ENCODE results near the gene EVI2A. TPM values are rescaled to one million over a fixed set of nuclear protein-coding genes. Genes with fewer than 3 reads are reported as not detected.

Gene EVI2A
- polyA plus RNA-seq (0.05 to 0.12 TPM (median 0.12 TPM) in 3 replicates), polyA minus RNA-seq (not detected in 3 replicates)
- not detected for polyA plus RNA-seq (2011; ENCODE audit: low read depth)
- not detected in 2 replicates for polyA plus RNA-seq (2011; cell fraction: cytosol; rRNA removed)
- not detected in 2 replicates for polyA plus RNA-seq (2011; cell fraction: nucleus; rRNA removed)
- 0.06 and 0.13 TPM in 2 replicates for polyA plus RNA-seq (2012; ENCODE audit: low replicate concordance)
- polyA minus RNA-seq (2011; cell fraction: cytosol; rRNA and poly(A)+ RNA removed) = not detected
- polyA minus RNA-seq (2011; cell fraction: nucleus; rRNA and poly(A)+ RNA removed) = not detected in 2 replicates

DNA sequence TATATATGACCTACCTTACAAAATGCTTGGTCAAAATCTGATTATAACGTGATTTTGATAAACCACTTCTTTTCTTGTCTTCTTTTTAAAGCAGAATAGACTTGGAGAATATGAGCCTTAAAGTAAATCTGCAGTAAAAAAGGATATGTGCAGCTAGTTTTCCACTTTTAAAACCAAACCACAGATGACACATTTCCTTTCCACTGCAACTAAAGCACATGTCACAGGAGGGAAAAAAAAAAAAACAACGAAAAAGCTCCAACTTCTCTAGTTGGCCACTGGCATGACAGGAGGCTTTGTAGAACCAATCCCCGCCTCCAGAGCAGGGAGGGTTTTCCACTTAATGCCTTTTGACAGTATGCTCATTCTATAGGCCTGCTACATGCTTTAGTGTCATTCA lies at the start of gene EVI2A:
Gene EVI2A (minus strand): TSS at position 142 of the 400 bp plus-strand sequence. CDS start 2,609 bp downstream, outside the sequence.
- H3K9me1 ChIP-seq (ENCODE audit: control insufficient read depth, extremely low read depth, insufficient read depth, low read length) = no peaks in the 10 kb centered on the region
- no peak for DNase-seq (ENCODE audit: low read depth, low spot score)
- H3K27me3 ChIP-seq (ENCODE audit: control insufficient read depth, extremely low read depth, insufficient read depth, low read length) = no peaks in the 10 kb centered on the region
- H3K36me3 ChIP-seq (ENCODE audit: control insufficient read depth in 2 of 2, extremely low read depth in 1 of 2, insufficient read depth in 2 of 2, low read length in 2 of 2) = no peaks in the 10 kb centered on the region
- no peak within 1 kb of the TSS for H3K9ac ChIP-seq (ENCODE audit: control insufficient read depth, extremely low read depth, insufficient read depth, low read length)
- no peak within 1 kb of the TSS for H3K4me3 ChIP-seq (ENCODE audit: control insufficient read depth in 2 of 3, extremely low read depth in 1 of 3, insufficient read depth in 2 of 3, low read depth in 1 of 3, low read length in 3 of 3)
- no peak for TF ChIP-seq EZH2 (IDR thresholded peaks at IDR 0.05; ENCODE audit: low read length)
- TF ChIP-seq CTCF (optimal IDR thresholded peaks at IDR 0.05 in 1 of 3, IDR thresholded peaks at IDR 0.05 in 1 of 3, conservative IDR thresholded peaks at IDR 0.05 in 1 of 3; ENCODE audit: extremely low read depth in 1 of 3, insufficient read depth in 2 of 3, low read length in 3 of 3) = no peak
- peak; percentile 93 for FAIRE-seq
- no peaks in the 10 kb centered on the region for H3K79me2 ChIP-seq (ENCODE audit: control insufficient read depth, insufficient read depth, low read length)
- no peak within 1 kb of the TSS for H3K27ac ChIP-seq (ENCODE audit: control insufficient read depth, insufficient read depth, low read length)
- H3K9me3 ChIP-seq (ENCODE audit: control insufficient read depth, low read depth, low read length) = no peaks in the 10 kb centered on the region
- H2AFZ ChIP-seq (ENCODE audit: control insufficient read depth, low read length) = no peak within 1 kb of the TSS
- H3K4me1 ChIP-seq (ENCODE audit: control insufficient read depth, extremely low read depth, insufficient read depth, low read length) = peaks cover 20% of the 10 kb centered on the region
- peak within 1 kb of the TSS; percentile 25 for H3K4me2 ChIP-seq (ENCODE audit: control insufficient read depth, extremely low read depth, insufficient read depth, low read depth, low read length)
- dilution Hi-C loops (cut with MboI; ENCODE audit: extremely low pct_ligation_motif_present, low sequenced_read_pairs) = no loop called here
- H4K20me1 ChIP-seq (ENCODE audit: control insufficient read depth, extremely low read depth, insufficient read depth, low read length) = no peaks in the 10 kb centered on the region

DNA sequence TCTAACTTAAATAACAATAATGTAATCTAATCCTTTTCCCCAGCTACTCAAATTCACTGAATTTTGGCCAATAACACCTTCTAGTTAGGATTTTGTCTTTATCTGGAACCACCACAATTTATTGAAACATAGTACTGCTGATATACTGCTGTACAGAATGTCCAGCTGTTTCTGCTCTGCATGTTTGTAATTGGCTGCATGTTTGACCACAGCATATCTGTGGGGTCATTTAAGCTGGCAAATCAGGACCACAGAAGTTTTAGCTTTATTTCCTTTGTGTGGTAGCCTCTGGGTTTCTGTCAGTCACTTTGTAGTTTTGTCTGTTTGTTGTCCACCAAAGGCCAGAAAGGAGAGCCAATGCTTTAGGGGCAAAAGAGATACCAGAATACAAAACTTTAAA lies 47.8 kb upstream of the EVI2A start:
- Histone ChIP-seq H3K27me3 (ENCODE audit: control insufficient read depth, extremely low read depth, insufficient read depth, low read length) (no peaks in the 10 kb centered on the region), H3K27ac (ENCODE audit: control insufficient read depth, insufficient read depth, low read length) (no peak overlapping the region), H3K4me2 (ENCODE audit: control insufficient read depth, extremely low read depth, insufficient read depth, low read depth, low read length) (no peak overlapping the region), H3K9ac (ENCODE audit: control insufficient read depth, extremely low read depth, insufficient read depth, low read length) (no peak overlapping the region), H3K4me1 (ENCODE audit: control insufficient read depth, extremely low read depth, insufficient read depth, low read length) (no peaks in the 10 kb centered on the region), H4K20me1 (ENCODE audit: control insufficient read depth, extremely low read depth, insufficient read depth, low read length) (peaks cover 2% of the 10 kb centered on the region), H3K9me1 (ENCODE audit: control insufficient read depth, extremely low read depth, insufficient read depth, low read length) (no peaks in the 10 kb centered on the region), H2AFZ (ENCODE audit: control insufficient read depth, low read length) (no peak overlapping the region), H3K9me3 (ENCODE audit: control insufficient read depth, low read depth, low read length) (no peaks in the 10 kb centered on the region), H3K79me2 (ENCODE audit: control insufficient read depth, insufficient read depth, low read length) (no peaks in the 10 kb centered on the region), H3K36me3 (ENCODE audit: control insufficient read depth in 2 of 2, extremely low read depth in 1 of 2, insufficient read depth in 2 of 2, low read length in 2 of 2) (peaks cover 4 to 12% of the 10 kb centered on the region in 2 experiments), H3K4me3 (ENCODE audit: control insufficient read depth in 2 of 3, extremely low read depth in 1 of 3, insufficient read depth in 2 of 3, low read depth in 1 of 3, low read length in 3 of 3) (no peak overlapping the region)
- TF ChIP-seq CTCF (optimal IDR thresholded peaks at IDR 0.05 in 1 of 3, IDR thresholded peaks at IDR 0.05 in 1 of 3, conservative IDR thresholded peaks at IDR 0.05 in 1 of 3; ENCODE audit: extremely low read depth in 1 of 3, insufficient read depth in 2 of 3, low read length in 3 of 3) = no peak
- no peak for TF ChIP-seq EZH2 (IDR thresholded peaks at IDR 0.05; ENCODE audit: low read length)
- FAIRE-seq (no peak), DNase-seq (ENCODE audit: low read depth, low spot score) (no peak)
- dilution Hi-C loops (cut with MboI; ENCODE audit: extremely low pct_ligation_motif_present, low sequenced_read_pairs) = no loop called here

All from keratinocyte (primary cell).